ENCODE data around the gene APOL1.
"Not testable (repeated sequence)": the region's sequence is repeated elsewhere in the genome, so short reads cannot be mapped to it uniquely, and the experiment has no call there.

Gene APOL1, protein sequence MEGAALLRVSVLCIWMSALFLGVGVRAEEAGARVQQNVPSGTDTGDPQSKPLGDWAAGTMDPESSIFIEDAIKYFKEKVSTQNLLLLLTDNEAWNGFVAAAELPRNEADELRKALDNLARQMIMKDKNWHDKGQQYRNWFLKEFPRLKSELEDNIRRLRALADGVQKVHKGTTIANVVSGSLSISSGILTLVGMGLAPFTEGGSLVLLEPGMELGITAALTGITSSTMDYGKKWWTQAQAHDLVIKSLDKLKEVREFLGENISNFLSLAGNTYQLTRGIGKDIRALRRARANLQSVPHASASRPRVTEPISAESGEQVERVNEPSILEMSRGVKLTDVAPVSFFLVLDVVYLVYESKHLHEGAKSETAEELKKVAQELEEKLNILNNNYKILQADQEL

DNA sequence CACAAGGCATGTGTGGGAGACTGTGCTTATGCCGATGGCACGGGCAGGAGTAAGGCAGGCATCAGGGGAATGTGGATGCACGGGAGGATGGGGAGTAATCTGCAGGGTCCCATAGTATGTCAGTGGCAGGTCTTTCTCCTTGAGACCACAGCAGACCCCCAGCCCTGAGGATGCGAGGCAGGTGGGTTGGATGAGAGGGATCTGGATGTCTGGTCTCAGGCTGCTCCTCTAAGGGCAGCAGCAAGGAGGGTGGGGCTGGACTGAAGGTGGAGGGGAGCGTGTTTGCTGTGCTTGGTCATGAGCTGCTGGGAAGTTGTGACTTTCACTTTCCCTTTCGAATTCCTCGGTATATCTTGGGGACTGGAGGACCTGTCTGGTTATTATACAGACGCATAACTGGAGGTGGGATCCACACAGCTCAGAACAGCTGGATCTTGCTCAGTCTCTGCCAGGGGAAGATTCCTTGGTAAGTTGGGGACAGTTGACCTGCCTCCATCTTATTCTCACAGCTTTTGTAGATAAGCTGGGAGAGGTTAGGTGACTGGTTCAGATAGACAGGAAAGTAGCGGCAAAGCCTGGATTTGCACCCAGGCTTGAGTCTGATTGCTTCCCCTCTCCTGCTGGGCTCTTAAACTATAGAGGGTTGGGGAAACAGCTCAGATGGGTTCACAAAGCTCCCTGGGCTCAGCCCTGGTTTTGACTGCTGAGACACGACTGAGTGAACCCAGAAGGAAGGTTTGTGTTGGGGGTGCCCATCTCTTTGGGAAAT lies at the start of gene APOL1:
Gene APOL1, plus strand, starts transcription at position 380 of the 769 bp plus-strand sequence. CDS start 1,823 bp downstream, outside the sequence.
- H3K9me3 Mint-ChIP-seq, result no peaks in the 10 kb centered on the region
- peaks cover 54% of the 10 kb centered on the region for H3K4me1 Mint-ChIP-seq (ENCODE audit: low read depth)
- H3K36me3 Mint-ChIP-seq (ENCODE audit: low read depth), result peaks cover 16% of the 10 kb centered on the region
- no peaks in the 10 kb centered on the region for H3K27me3 Mint-ChIP-seq
- H3K4me3 Mint-ChIP-seq, result peak within 1 kb of the TSS; percentile 93
- H3K27ac Mint-ChIP-seq, result peak within 1 kb of the TSS; percentile 95

DNA sequence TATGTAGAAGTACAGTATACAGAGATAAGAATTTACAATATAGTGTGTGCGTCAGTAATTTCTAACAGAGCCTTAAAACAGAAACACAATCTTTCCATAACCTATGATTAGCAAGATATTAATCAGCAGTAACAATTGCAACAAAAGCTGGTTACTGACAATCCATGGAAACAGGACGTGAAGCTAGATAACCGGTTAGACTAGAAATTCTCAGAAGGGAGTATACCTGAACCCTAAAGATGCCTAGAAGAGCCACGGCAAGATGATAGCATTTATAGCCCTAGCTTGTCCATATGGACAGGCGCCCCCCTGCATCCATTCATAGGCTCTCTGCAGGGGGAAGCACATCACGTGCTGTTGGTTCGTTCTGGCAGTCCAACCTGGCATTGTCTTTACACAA lies 49.5 kb upstream of the APOL1 start:
- not testable (repeated sequence) for H3K9me3 Mint-ChIP-seq; H3K27me3 Mint-ChIP-seq; H3K4me1 Mint-ChIP-seq (ENCODE audit: low read depth); H3K27ac Mint-ChIP-seq; H3K36me3 Mint-ChIP-seq (ENCODE audit: low read depth); H3K4me3 Mint-ChIP-seq

DNA sequence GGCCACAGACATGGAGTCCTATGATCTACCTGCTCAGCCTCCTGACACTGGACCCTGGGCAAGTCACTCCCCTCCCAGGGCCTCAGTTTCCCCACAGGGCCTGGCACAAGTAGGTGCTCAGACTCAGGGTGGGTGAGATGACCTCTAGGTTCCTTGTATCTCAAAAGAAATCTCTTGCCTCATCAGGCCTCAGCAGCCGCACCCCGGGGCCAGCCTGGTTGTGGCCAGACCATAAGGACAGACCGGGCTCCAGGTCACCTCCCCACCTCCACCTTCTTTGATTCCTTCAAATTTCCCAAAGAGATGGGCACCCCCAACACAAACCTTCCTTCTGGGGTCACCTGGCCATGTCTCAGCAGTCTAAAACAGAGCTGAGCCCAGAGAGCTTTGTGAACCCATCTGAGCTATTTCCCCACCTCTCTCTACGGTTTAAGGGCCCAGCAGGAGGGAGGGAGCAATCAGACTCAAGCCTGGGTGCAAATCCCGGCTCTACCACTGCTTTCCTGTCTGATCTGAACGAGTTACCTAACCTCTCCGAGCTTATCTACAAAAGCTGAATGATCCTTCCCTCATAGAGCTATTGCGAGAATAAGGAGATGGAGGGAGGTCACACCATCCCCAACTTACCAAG lies 48.8 kb upstream of the APOL1 start:
- no peak overlapping the region for H3K27ac Mint-ChIP-seq
- peak overlapping the region; percentile 49 for H3K4me3 Mint-ChIP-seq
- H3K4me1 Mint-ChIP-seq (ENCODE audit: low read depth), result no peaks in the 10 kb centered on the region
- peaks cover 1% of the 10 kb centered on the region for H3K9me3 Mint-ChIP-seq
- no peaks in the 10 kb centered on the region for H3K36me3 Mint-ChIP-seq (ENCODE audit: low read depth)
- H3K27me3 Mint-ChIP-seq, result peaks cover 5% of the 10 kb centered on the region

DNA sequence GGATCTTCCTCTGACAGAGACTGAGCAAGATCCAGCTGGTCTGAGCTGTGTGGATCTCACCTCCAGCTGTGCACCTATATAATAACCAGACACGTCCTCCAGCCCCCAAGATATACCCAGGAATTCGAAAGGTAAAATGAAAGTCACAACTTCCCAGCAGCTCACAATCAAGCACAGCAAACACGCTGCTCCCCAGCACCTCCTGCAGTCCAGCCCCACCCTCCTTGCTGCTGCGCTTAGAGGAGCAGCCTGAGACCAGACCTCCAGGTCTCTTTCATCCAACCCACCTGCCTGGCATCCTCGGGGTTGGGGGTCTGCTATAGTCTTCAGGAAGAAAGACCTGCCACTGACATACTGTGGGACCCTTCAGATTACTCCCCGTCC lies 48.3 kb upstream of the APOL1 start:
- peak overlapping the region; percentile 49 for H3K4me3 Mint-ChIP-seq
- no peak overlapping the region for H3K27ac Mint-ChIP-seq
- no peaks in the 10 kb centered on the region for H3K36me3 Mint-ChIP-seq (ENCODE audit: low read depth)
- H3K27me3 Mint-ChIP-seq, result peaks cover 8% of the 10 kb centered on the region
- H3K4me1 Mint-ChIP-seq (ENCODE audit: low read depth), result no peaks in the 10 kb centered on the region
- peaks cover 4% of the 10 kb centered on the region for H3K9me3 Mint-ChIP-seq

DNA sequence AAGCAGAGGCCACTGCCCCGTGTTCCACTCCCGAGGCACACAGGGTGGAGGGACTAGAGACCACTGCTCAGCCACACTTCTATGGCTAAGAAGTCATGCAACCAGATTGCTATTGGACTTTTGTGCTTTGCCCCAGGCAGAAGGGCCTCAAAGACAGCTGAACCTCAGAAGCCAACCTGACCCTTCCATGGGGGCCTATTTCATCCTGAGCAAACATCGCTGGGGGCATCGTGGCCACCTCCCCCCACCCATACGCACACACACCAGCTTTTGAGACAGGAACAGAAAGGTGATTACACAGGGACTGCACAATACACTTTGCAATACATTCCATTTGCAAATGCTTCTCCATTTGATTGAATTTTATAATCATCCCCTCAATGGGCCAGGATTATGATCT lies 47.4 kb upstream of the APOL1 start:
- H3K4me1 Mint-ChIP-seq (ENCODE audit: low read depth); H3K9me3 Mint-ChIP-seq; H3K4me3 Mint-ChIP-seq; H3K36me3 Mint-ChIP-seq (ENCODE audit: low read depth); H3K27ac Mint-ChIP-seq: not testable (repeated sequence)
- H3K27me3 Mint-ChIP-seq, result peaks cover 13% of the 10 kb centered on the region

DNA sequence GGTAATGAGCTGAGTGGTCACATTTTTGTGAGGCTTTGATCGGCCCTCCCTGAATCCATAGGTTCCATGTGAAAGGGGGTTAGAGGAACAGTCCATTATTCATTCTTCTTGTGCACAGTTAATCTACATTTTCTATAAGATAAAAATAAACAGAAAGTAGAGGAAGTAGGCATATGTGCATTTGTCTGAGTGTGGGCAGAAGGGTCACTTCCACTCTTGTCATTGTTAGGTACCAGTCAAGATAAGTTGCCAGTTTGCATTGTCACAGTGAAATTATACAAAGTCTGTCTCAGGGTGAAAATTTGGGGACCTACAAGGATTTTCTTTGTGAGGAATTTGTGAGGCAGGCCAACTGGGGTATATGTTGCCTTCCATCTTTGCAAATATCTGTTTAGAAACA lies 46.7 kb upstream of the APOL1 start:
- H3K27me3 Mint-ChIP-seq, result peaks cover 13% of the 10 kb centered on the region
- no peak overlapping the region for H3K4me3 Mint-ChIP-seq
- H3K9me3 Mint-ChIP-seq, result peaks cover 4% of the 10 kb centered on the region
- peaks cover 12% of the 10 kb centered on the region for H3K4me1 Mint-ChIP-seq (ENCODE audit: low read depth)
- no peaks in the 10 kb centered on the region for H3K36me3 Mint-ChIP-seq (ENCODE audit: low read depth)
- H3K27ac Mint-ChIP-seq, result no peak overlapping the region

DNA sequence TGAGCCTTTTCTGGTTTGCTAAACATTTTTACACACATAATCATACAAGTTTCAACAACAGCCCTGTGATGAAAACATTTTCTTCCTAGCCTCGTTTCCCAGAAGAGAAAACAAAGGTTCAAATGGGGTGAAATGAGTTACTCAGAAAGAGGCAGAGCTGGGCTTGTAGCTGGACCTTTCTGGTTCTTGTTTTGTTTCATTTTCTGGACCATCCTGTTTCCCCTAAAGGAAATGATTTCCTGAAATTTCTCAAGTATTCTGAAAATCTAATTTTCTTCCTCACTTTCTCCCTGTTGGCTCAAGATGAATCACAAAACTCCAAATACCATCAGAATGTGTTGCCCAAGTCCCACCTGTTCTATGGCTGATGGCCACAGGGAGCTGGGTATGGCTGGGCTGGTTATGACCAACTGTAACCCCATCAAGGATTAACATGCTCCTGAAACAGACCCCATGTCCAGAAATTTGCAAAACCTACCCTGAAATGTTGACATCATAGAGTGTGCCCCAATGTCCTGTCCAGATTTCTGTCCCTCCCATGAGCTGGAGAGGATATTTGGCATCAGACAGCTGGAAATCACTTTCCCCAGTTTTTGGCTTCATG lies 44.7 kb upstream of the APOL1 start:
- Mint-ChIP-seq H3K27ac (no peak overlapping the region), H3K27me3 (peaks cover 16% of the 10 kb centered on the region), H3K4me1 (ENCODE audit: low read depth) (peaks cover 13% of the 10 kb centered on the region), H3K4me3 (no peak overlapping the region), H3K9me3 (peaks cover 4% of the 10 kb centered on the region), H3K36me3 (ENCODE audit: low read depth) (no peaks in the 10 kb centered on the region)

DNA sequence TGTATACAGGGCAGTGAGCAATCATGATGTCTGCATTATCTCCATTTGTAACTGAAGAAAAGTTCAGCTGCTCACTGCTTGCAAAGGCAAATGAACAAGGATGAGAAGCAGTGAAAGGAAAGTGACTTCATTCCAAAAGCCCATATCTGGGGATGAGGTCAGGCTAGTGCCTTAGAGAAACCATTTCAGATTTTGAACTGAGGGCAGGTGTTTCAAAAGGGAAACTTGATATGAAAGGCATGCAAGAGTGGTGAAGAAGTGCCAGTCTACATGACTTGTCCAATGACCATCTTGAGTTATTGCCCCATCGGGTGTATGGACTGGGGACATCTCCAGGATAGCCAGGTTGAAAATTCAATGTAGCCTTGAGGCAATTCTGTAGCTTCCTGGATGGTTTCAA lies 44.0 kb upstream of the APOL1 start:
- H3K9me3 Mint-ChIP-seq, result peaks cover 4% of the 10 kb centered on the region
- peaks cover 13% of the 10 kb centered on the region for H3K4me1 Mint-ChIP-seq (ENCODE audit: low read depth)
- H3K27me3 Mint-ChIP-seq, result peaks cover 20% of the 10 kb centered on the region
- peak overlapping the region; percentile 3 for H3K27ac Mint-ChIP-seq
- H3K4me3 Mint-ChIP-seq, result no peak overlapping the region
- H3K36me3 Mint-ChIP-seq (ENCODE audit: low read depth), result no peaks in the 10 kb centered on the region

DNA sequence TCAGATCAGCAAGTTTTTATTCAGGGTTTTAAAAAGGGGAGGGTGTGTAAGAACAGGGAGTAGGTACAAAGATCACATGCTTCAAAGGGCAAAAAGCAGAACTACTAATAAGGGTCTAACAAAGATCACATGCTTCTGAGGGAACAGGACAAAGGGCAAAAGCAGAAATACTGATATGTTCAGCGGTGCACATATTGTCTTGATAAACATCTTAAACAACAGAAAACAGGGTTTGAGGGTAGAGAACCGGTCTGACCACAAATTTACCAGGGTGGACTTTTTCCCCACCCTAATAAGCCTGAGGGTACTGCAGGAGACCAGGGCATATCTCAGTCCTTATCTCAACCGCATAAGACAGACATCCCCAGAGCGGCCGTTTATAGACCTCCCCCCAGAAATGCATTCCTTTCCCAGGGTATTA lies 43.4 kb upstream of the APOL1 start:
- not testable (repeated sequence) for H3K4me3 Mint-ChIP-seq; H3K9me3 Mint-ChIP-seq; H3K36me3 Mint-ChIP-seq (ENCODE audit: low read depth)
- Mint-ChIP-seq H3K27me3 (peaks cover 23% of the 10 kb centered on the region), H3K4me1 (ENCODE audit: low read depth) (peaks cover 13% of the 10 kb centered on the region), H3K27ac (peak overlapping the region; percentile 3)

DNA sequence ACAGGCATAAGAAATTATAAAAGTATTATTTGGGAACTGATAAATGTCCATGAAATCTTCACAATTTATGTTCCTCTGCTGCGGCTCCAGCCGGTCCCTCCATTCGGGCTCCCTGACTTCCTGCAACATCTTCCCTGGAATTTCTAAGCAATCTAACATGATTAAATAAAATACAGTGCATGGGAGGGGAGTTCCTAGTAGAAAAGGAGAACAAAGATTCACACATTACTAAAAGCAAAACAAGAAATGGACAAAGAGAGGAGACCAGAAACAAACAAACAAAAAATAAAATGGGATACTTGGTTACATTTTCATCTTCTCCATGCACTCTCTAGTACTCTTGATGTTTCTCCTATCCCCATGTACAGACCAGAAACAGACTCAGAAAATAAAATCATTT lies 42.7 kb upstream of the APOL1 start:
- no peak overlapping the region for H3K27ac Mint-ChIP-seq
- H3K4me1 Mint-ChIP-seq (ENCODE audit: low read depth), result peaks cover 13% of the 10 kb centered on the region
- H3K36me3 Mint-ChIP-seq (ENCODE audit: low read depth), result no peaks in the 10 kb centered on the region
- H3K9me3 Mint-ChIP-seq, result peaks cover 4% of the 10 kb centered on the region
- peaks cover 23% of the 10 kb centered on the region for H3K27me3 Mint-ChIP-seq
- no peak overlapping the region for H3K4me3 Mint-ChIP-seq

DNA sequence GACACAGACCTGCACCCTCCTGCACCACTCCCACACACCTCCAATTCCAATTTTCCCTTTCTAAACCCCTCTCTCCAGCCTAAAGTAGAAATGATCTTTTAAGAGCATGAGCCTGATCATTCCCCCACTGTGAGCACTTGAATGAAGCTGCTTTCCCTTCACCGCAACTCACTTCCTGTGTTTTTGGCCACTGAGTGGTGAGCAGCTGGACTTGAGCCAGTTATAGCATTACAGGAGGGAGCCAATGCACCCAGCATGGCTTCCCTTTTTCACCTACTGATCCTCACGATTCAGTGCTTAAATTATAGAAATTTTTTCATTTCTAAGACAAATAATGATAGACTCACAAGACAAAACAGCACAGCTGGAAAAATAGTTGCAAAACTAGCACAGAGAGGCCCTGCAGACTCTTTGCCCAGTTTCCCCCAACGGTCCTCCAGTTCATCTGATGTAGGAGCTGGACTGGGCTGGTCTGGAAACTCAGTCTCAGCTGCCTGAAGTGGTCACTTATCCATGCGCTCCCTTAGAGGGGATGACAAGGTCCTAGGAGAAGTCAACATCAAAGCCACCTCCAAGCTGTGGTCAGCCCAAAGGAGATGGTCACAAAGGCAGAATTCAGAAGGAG lies 41.6 kb upstream of the APOL1 start:
- Mint-ChIP-seq H3K4me1 (ENCODE audit: low read depth) (peaks cover 13% of the 10 kb centered on the region), H3K4me3 (no peak overlapping the region), H3K27ac (peak overlapping the region; percentile 4), H3K9me3 (peaks cover 4% of the 10 kb centered on the region), H3K36me3 (ENCODE audit: low read depth) (no peaks in the 10 kb centered on the region), H3K27me3 (peaks cover 23% of the 10 kb centered on the region)

DNA sequence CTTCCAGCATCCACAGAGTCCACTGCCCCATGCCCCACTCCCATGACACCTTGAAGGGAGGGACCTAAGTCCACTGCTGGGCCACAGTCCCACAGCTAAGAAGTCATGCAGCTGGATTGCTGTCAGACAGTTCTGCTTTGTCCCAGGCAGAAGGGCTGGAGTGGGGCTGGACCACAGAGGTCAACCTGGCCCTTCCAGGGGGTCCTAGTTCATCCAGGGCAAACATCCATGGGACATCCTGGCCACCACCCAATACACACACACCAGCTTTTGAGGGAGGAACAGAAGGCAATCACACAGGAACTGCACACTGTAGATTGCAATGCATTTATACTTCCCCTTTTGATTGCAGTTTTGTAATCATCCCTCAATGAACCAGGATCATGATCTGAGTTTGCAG lies 40.0 kb upstream of the APOL1 start:
- Mint-ChIP-seq H3K27me3 (peaks cover 24% of the 10 kb centered on the region), H3K36me3 (ENCODE audit: low read depth) (no peaks in the 10 kb centered on the region), H3K4me3 (no peak overlapping the region), H3K9me3 (peaks cover 4% of the 10 kb centered on the region), H3K4me1 (ENCODE audit: low read depth) (peaks cover 13% of the 10 kb centered on the region), H3K27ac (no peak overlapping the region)

DNA sequence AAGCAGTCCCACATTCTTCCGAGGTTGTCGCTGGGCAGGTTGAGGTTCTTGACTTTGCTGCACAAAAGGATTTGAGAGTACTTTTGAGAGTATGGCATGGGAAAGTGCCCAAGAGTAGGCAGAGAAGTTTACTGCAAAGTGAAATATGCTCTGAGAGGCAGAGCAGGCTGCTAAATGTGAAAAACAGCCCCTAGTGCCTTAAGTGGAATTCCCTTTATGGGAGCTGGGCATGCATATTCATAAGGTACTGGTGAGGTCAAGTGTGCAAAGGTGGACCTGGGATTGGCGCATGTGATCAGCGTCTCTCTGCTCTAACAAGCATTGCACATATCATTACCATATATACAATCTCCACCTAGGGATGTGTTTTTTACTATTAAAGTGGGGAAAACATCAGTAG lies 39.3 kb upstream of the APOL1 start:
- Mint-ChIP-seq H3K9me3 (peaks cover 4% of the 10 kb centered on the region), H3K4me3 (no peak overlapping the region), H3K27ac (no peak overlapping the region), H3K27me3 (peaks cover 30% of the 10 kb centered on the region), H3K36me3 (ENCODE audit: low read depth) (no peaks in the 10 kb centered on the region), H3K4me1 (ENCODE audit: low read depth) (peaks cover 13% of the 10 kb centered on the region)

DNA sequence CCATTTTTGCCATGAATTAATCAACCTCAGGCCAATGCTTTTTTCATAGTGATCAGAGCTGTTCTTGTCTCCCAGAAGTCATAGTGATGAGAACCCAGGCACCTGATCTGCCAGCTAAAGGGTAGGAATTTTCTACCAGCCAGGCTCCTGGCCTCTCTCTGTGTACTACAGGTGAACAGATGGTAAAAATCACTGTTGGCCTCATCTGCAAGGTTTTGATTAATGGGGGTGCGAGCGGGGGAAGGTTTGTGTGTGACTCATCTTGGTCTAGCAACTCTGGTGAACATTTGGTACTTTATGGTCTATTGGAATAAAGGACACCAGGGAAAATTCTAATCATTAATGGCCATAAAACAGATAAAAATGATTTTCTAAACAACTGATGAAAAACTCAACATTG lies 37.0 kb upstream of the APOL1 start:
- no peaks in the 10 kb centered on the region for H3K36me3 Mint-ChIP-seq (ENCODE audit: low read depth)
- H3K4me3 Mint-ChIP-seq, result no peak overlapping the region
- H3K4me1 Mint-ChIP-seq (ENCODE audit: low read depth), result peaks cover 4% of the 10 kb centered on the region
- H3K27ac Mint-ChIP-seq, result no peak overlapping the region
- peaks cover 20% of the 10 kb centered on the region for H3K27me3 Mint-ChIP-seq
- no peaks in the 10 kb centered on the region for H3K9me3 Mint-ChIP-seq
